ENCODE measurements around the gene P2RY6. TPM values are rescaled to one million over a fixed set of nuclear protein-coding genes. Genes with fewer than 3 reads are reported as not detected.
A peak's percentile ranks its signal among the peaks of the same experiment; 100 is the strongest.

P2RY6 gene
- total RNA-seq, 1 experiment from 2014 or later, result not detected

DNA sequence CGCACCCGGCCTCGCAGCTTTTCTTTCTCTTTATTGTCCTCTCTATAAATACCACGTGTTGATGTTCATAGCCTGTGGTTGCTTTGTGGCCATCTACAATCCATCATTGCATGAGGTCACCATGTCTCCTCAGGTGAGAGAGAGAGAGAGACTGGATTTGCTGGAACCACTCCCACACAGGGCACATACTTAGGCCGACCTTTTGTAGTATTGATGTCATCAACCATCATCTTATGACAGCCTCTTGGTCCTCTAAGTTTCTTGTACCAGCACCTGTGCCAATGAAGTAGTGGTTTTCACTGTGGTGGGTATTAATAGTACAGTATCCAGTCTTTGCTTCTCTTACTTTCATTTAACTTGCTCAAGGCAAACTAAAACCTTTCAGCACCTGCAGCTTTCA lies 22.8 kb upstream of the P2RY6 start:
- no peak overlapping the region for H2BK12ac ChIP-seq (ENCODE audit: insufficient read length, low read depth, low read length)
- H2AK5ac ChIP-seq (ENCODE audit: insufficient read length, low read length), result no peak overlapping the region
- H3K4me1 ChIP-seq (ENCODE audit: insufficient read depth, low read length), result peaks cover 4% of the 10 kb centered on the region; the same call in 1 of the 2 replicates
- Mint-ChIP-seq H3K36me3 (ENCODE audit: insufficient read depth in 1 of 3, low read depth in 3 of 3) (no peaks in the 10 kb centered on the region), H3K27me3 (ENCODE audit: low read depth) (no peaks in the 10 kb centered on the region; the same call in 1 of the 2 replicates), H3K27ac (no peak overlapping the region), H3K4me3 (no peak overlapping the region), H3K9me3 (no peaks in the 10 kb centered on the region; a peak in 1 of 5 replicates), H3K4me1 (peaks cover 21 to 22% of the 10 kb centered on the region in 2 experiments)
- no peak overlapping the region for H3T11ph ChIP-seq (ENCODE audit: low read length)
- no peak overlapping the region for H2AFZ ChIP-seq (ENCODE audit: low read length)
- H2BK15ac ChIP-seq (ENCODE audit: low read depth, low read length), result no peak overlapping the region
- no peaks in the 10 kb centered on the region for H3K23me2 ChIP-seq (ENCODE audit: insufficient read length, low read depth, low read length, poor library complexity, severe bottlenecking)
- H4K20me1 ChIP-seq (ENCODE audit: control insufficient read depth, insufficient read depth, insufficient read length), result no peaks in the 10 kb centered on the region
- no peak overlapping the region for H3K4ac ChIP-seq (ENCODE audit: low read depth, low read length)
- H4K8ac ChIP-seq (replicated peaks; ENCODE audit: insufficient read length, low read depth, low read length), result no peak overlapping the region
- no peak overlapping the region for H3K4me2 ChIP-seq (ENCODE audit: insufficient read depth, insufficient read length, low read length)
- no peak overlapping the region for H4K91ac ChIP-seq (ENCODE audit: insufficient read length, low read depth, low read length)
- no peak overlapping the region for H3K23ac ChIP-seq (ENCODE audit: insufficient read length, low read depth, low read length)
- WGBS (ENCODE audit: extremely low coverage, insufficient read length, low lambda C conversion rate), result no CpG with 5 or more reads among the region's 5 CpGs
- H3K9ac ChIP-seq (ENCODE audit: extremely low read depth, insufficient read length, low read length), result no peak overlapping the region
- H3K79me1 ChIP-seq (ENCODE audit: insufficient read depth, low read depth, low read length, poor library complexity, severe bottlenecking), result no peaks in the 10 kb centered on the region
- no peak overlapping the region for H2BK120ac ChIP-seq (ENCODE audit: low read depth, low read length, poor library complexity, severe bottlenecking)
- H3K14ac ChIP-seq (ENCODE audit: insufficient read depth, low read length), result no peak overlapping the region
- TF ChIP-seq CTCF (conservative IDR thresholded peaks at IDR 0.05), result no peak
- no peak overlapping the region for H2BK20ac ChIP-seq (ENCODE audit: low read depth, low read length, poor library complexity, severe bottlenecking)
- H3K18ac ChIP-seq (ENCODE audit: insufficient read length, low read depth, low read length), result no peak overlapping the region
- no peaks in the 10 kb centered on the region for H3K9me3 ChIP-seq (ENCODE audit: control insufficient read depth, low read depth, low read length)
- H3K79me2 ChIP-seq (ENCODE audit: insufficient read depth, low read length), result no peaks in the 10 kb centered on the region
- no peak overlapping the region for H3K56ac ChIP-seq (ENCODE audit: insufficient read length, low read depth, low read length)
- DNase-seq, result peak; percentile 8
- no peak overlapping the region for H4K5ac ChIP-seq (ENCODE audit: insufficient read length, low read depth, low read length)
- no peak overlapping the region for H3K27ac ChIP-seq (ENCODE audit: insufficient read length, low read depth, low read length)
- H3K27me3 ChIP-seq (ENCODE audit: insufficient read depth, low read length), result no peaks in the 10 kb centered on the region
- H2BK5ac ChIP-seq (ENCODE audit: insufficient read length, low read length), result no peak overlapping the region

All from H9 (cell line).